Measurements from ENCODE around the gene SAMMSON.

SAMMSON gene

GRCh38 chr3:70006089-70006488 lies 6.6 kb downstream of the SAMMSON start:
- TF ChIP-seq CTCF (conservative IDR thresholded peaks at IDR 0.05; ENCODE audit: low read length), result no peak
- no peak overlapping the region for H3K4me3 ChIP-seq (ENCODE audit: low read length)
- no peak for DNase-seq (ENCODE audit: low read depth)

GRCh38 chr3:70010346-70010745 lies 10.8 kb downstream of the SAMMSON start:
- TF ChIP-seq CTCF (conservative IDR thresholded peaks at IDR 0.05; ENCODE audit: low read length), result no peak
- DNase-seq (ENCODE audit: low read depth), result no peak
- no peak overlapping the region for H3K4me3 ChIP-seq (ENCODE audit: low read length)

GRCh38 chr3:70011582-70011981 lies 12.0 kb downstream of the SAMMSON start:
- no peak overlapping the region for H3K4me3 ChIP-seq (ENCODE audit: low read length)
- no peak for DNase-seq (ENCODE audit: low read depth)
- no peak for TF ChIP-seq CTCF (conservative IDR thresholded peaks at IDR 0.05; ENCODE audit: low read length)

- DNase-seq (ENCODE audit: low read depth), result no peak
- no peak overlapping the region for H3K4me3 ChIP-seq (ENCODE audit: low read length)
- TF ChIP-seq CTCF (conservative IDR thresholded peaks at IDR 0.05; ENCODE audit: low read length), result no peak
These were observed 21.6 kb downstream of the SAMMSON start for GRCh38 chr3:70020906-70021660.

- no peak for DNase-seq (ENCODE audit: low read depth)
- no peak for TF ChIP-seq CTCF (conservative IDR thresholded peaks at IDR 0.05; ENCODE audit: low read length)
- H3K4me3 ChIP-seq (ENCODE audit: low read length), result no peak overlapping the region
These were observed 28.8 kb downstream of the SAMMSON start for GRCh38 chr3:70028361-70028760.

- no peak for TF ChIP-seq CTCF (conservative IDR thresholded peaks at IDR 0.05; ENCODE audit: low read length)
- DNase-seq (ENCODE audit: low read depth), result no peak
- H3K4me3 ChIP-seq (ENCODE audit: low read length), result no peak overlapping the region
These were observed 39.2 kb downstream of the SAMMSON start for GRCh38 chr3:70038693-70039092.

GRCh38 chr3:70040386-70040785 lies 40.9 kb downstream of the SAMMSON start:
- DNase-seq (ENCODE audit: low read depth), result no peak
- TF ChIP-seq CTCF (conservative IDR thresholded peaks at IDR 0.05; ENCODE audit: low read length), result no peak
- H3K4me3 ChIP-seq (ENCODE audit: low read length), result no peak overlapping the region

All from AG10803 (cell line).